Gastroesophageal sphincter (tissue), 4 donors: ENCODE measurements around the gene TPBGL. TPM values are rescaled to one million over a fixed set of nuclear protein-coding genes. Genes with fewer than 3 reads are reported as not detected.

Source experiments
- ATAC-seq: fragments of 150-250 bp; one replicate; pipeline ENCODE4 v1.9.1; 2016; ENCODE audit warnings: mild to moderate bottlenecking, moderate library complexity
- H3K27ac ChIP-seq, 4 donors: fragments of 200-600 bp; sonication (generic) in 3 of 4; 1 replicate in 3 of 4; 2 replicates in 1 of 4; pipeline ENCODE4 v1.5.1; 2016 to 2019
- H3K27me3 ChIP-seq: fragments of 200-600 bp; sonication (generic); one replicate; pipeline ENCODE4 v1.5.1; 2019
- H3K36me3 ChIP-seq, 2 donors: fragments of 200-600 bp; sonication (generic); one replicate each; pipeline ENCODE4 v1.5.1; 2019; ENCODE audit warnings: control low read depth in 1 of 2
- H3K4me1 ChIP-seq, 3 donors: fragments of 200-600 bp; sonication (generic); 1 replicate in 2 of 3; 2 replicates in 1 of 3; pipeline ENCODE4 v1.5.1; 2016 to 2019; ENCODE audit warnings: control low read depth in 2 of 3
- H3K4me3 ChIP-seq, 2 donors: fragments of 200-600 bp; sonication (generic); one replicate each; pipeline ENCODE4 v1.5.1; 2019; ENCODE audit warnings: mild to moderate bottlenecking in 1 of 2, moderate library complexity in 1 of 2
- H3K9me3 ChIP-seq, 3 donors: fragments of 200-600 bp; sonication (generic); one replicate each; pipeline ENCODE4 v1.5.1; 2017 to 2019; ENCODE audit warnings: control low read depth in 2 of 3
- EP300 ChIP-seq: sonication (generic); formaldehyde crosslinking; IDR thresholded peaks from one replicate; pipeline ENCODE4 v1.6.1; 2017; ENCODE audit warnings: antibody characterized with exemption, mild to moderate bottlenecking
- POLR2A ChIP-seq, 2 donors: fragments of 450-650 bp; IDR thresholded peaks; one replicate each; pipeline ENCODE4 v1.6.1; 2017; ENCODE audit warnings: antibody characterized with exemption in 2 of 2, mild to moderate bottlenecking in 2 of 2, moderate library complexity in 1 of 2
- POLR2AphosphoS5 ChIP-seq: sonication (generic); formaldehyde crosslinking; IDR thresholded peaks from one replicate; pipeline ENCODE4 v1.6.1; 2017; ENCODE audit warnings: antibody characterized with exemption
- WGBS, 2 donors: methylation state at CpG; one replicate each; pipeline ENCODE4 v1.1.5; 2018; ENCODE audit warnings: low coverage in 1 of 2; 5-methylcytosine and 5-hydroxymethylcytosine counted together
- total RNA-seq, 4 donors: library from RNA; depleted of rRNA; stranded (reverse); fragments of >200 nt; gene quantifications; one replicate each; pipeline ENCODE4 v1.1.0, GENCODE V29; 2016
- TF ChIP-seq, protein P1 (sequence below), 4 experiments: fragments of 200-600 bp in 2 of 4; fragments of 450-650 bp in 2 of 4; sonication (generic) in 1 of 4; IDR thresholded peaks; one replicate each; pipeline ENCODE4 v1.5.1; 2017 to 2019; ENCODE audit warnings: antibody characterized with exemption in 4 of 4, mild to moderate bottlenecking in 2 of 4, moderate library complexity in 2 of 4

The TPBGL gene
- total RNA-seq, 4 donors from 2014 or later, result 0.13 to 0.31 TPM; not detected in 2

DNA sequence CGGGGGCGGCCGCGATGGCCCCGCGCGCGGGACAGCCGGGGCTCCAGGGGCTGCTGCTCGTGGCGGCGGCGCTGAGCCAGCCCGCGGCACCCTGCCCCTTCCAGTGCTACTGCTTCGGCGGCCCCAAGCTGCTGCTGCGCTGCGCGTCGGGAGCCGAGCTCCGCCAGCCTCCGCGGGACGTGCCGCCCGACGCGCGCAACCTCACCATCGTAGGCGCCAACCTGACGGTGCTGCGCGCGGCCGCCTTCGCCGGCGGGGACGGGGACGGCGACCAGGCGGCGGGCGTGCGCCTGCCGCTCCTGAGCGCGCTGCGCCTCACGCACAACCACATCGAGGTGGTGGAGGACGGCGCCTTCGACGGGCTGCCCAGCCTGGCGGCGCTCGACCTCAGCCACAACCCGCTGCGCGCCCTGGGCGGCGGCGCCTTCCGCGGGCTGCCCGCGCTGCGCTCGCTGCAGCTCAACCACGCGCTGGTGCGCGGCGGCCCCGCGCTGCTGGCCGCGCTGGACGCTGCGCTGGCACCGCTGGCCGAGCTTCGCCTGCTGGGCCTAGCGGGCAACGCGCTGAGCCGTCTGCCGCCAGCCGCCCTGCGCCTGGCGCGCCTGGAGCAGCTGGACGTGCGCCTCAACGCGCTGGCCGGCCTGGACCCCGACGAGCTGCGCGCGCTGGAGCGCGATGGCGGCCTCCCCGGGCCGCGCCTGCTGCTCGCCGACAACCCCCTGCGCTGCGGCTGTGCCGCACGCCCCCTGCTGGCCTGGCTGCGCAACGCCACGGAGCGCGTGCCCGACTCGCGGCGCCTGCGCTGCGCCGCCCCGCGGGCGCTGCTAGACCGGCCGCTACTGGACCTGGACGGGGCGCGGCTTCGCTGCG, 697 bp downstream of the TPBGL start:
- no CpG with 5 or more reads among the region's 140 CpGs for WGBS, 2 donors

GRCh38 chr11:75241906-75242644, 1.5 kb downstream of the TPBGL start:
- TF ChIP-seq POLR2A (IDR thresholded peaks at IDR 0.05), result no peak
- TF ChIP-seq EP300, result no peak
- TF ChIP-seq, protein P1, sequence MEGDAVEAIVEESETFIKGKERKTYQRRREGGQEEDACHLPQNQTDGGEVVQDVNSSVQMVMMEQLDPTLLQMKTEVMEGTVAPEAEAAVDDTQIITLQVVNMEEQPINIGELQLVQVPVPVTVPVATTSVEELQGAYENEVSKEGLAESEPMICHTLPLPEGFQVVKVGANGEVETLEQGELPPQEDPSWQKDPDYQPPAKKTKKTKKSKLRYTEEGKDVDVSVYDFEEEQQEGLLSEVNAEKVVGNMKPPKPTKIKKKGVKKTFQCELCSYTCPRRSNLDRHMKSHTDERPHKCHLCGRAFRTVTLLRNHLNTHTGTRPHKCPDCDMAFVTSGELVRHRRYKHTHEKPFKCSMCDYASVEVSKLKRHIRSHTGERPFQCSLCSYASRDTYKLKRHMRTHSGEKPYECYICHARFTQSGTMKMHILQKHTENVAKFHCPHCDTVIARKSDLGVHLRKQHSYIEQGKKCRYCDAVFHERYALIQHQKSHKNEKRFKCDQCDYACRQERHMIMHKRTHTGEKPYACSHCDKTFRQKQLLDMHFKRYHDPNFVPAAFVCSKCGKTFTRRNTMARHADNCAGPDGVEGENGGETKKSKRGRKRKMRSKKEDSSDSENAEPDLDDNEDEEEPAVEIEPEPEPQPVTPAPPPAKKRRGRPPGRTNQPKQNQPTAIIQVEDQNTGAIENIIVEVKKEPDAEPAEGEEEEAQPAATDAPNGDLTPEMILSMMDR (IDR thresholded peaks at IDR 0.05), result peak in 1 of 4 experiments; percentile 6
- TF ChIP-seq POLR2AphosphoS5, result no peak
- Histone ChIP-seq H3K4me1 (peaks cover 0 to 29% (median 6%) of the 10 kb centered on the region in 3 donors), H3K27ac (no peak overlapping the region), H3K4me3 (peak overlapping the region in 1 of 2 donors; percentile 49), H3K9me3 (no peaks in the 10 kb centered on the region), H3K36me3 (no peaks in the 10 kb centered on the region), H3K27me3 (peaks cover 78% of the 10 kb centered on the region)
- WGBS, 2 donors, result 30 to 38% methylated on average over 2 to 6 of the region's 72 CpGs
- ATAC-seq, result no peak

More for the DNA sequence above, 697 bp downstream of the TPBGL start:
- Histone ChIP-seq H3K4me1 (peaks cover 0 to 29% (median 6%) of the 10 kb centered on the region in 3 donors), H3K4me3 (peak overlapping the region in 1 of 2 donors; percentile 49), H3K36me3 (no peaks in the 10 kb centered on the region), H3K9me3 (no peaks in the 10 kb centered on the region), H3K27ac (no peak overlapping the region), H3K27me3 (peaks cover 81% of the 10 kb centered on the region)
- TF ChIP-seq EP300 (no peak), POLR2A (IDR thresholded peaks at IDR 0.05) (no peak)
- TF ChIP-seq, protein P1 (IDR thresholded peaks at IDR 0.05), result peak in 3 of 4 experiments; percentile 90 to 99 (median 96)
- peak; percentile 91 for ATAC-seq

DNA sequence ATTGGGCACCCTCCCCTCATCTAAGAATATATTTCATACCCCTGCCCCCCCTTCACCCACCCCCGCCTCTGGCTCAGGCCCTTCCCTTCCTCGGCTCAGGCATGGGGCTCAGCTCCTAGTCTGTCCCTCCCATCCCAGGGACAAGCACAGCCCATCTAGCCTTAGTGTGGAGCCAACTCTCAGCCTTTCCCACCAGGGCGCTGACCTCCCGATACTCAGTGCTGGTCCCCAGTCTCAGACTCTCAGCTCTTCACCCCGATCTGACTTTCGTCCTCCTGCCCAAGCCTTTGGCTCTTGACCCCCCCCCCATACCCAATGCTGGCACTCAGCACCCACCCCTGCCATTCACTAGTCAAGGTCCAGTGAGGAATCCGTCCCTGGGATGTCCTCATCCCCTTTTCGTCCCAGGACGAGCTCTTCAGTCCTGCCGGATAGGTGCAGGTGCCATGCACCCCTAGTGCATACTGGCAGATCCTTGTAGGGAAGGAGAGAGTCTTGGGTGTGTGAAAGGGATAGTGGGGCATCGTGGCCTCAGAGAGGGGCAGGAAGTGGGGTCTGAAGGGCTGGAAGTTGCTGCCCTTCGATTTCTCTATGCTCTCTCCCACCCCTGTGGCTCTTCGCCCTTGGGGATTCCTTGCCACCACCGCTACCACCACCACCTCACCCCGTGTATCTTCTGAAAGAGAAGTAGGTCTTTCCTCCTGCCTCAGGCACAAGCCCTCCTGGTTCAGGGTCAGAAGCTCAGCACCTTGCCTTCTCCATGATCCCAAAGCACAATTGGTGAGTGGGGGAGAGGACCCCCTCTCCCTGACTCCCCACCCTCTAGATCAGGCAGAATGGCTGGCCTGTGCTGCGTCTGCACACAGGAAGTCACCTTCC, 2.4 kb downstream of the TPBGL start:
- ATAC-seq, result no peak
- WGBS, 2 donors, result 72% methylated on average over 7 of the region's 16 CpGs; no CpG with 5 or more reads in 1 of the 2 donors
- TF ChIP-seq EP300, result no peak
- no peak for TF ChIP-seq POLR2A (IDR thresholded peaks at IDR 0.05)
- TF ChIP-seq, protein P1 (IDR thresholded peaks at IDR 0.05), result no peak
- TF ChIP-seq POLR2AphosphoS5, result no peak
- H3K4me3 ChIP-seq, result no peak overlapping the region
- H3K36me3 ChIP-seq, result no peaks in the 10 kb centered on the region
- H3K4me1 ChIP-seq, result peaks cover 0 to 29% (median 6%) of the 10 kb centered on the region in 3 donors
- H3K27ac ChIP-seq, result no peak overlapping the region
- no peaks in the 10 kb centered on the region for H3K9me3 ChIP-seq
- peaks cover 72% of the 10 kb centered on the region for H3K27me3 ChIP-seq

DNA sequence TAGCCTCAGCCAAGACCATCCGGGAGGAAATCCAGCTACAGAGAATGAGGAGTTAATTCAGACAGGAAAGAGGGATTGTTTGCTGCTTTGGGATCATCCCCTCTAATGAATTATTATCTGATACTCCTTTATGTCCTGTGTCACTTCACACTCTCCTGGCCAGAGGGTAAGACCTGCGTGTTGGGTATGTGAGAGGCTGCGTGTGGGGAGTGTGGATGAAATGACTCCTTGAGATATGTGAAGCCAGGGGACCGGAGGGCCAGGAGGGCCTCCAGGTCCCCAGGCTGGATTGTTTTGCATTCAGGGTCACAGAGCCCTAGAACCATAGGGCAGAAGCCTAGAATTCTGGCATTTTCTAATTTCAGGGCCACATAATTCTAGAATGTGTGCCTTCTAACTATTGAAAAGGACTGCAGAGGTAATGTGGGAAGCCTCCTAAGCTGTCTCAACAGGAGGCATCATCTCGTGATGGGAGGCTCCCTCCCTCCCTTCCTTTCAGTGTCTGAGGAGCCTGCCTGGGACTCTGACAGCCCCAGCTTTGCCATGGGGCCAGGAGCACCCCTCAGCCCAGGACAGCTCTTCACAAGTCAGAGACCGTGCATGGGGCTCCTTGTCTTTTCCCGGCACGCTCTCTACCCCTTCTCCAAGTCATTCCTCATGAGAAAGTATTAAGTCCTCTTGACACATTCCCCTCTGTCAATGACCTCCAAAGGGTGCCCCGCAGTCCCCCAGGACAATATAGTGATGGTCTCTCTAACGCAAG, 3.7 kb downstream of the TPBGL start:
- 73 to 92% methylated on average over 6 of the region's 10 CpGs for WGBS, 2 donors
- H3K27me3 ChIP-seq, result peaks cover 59% of the 10 kb centered on the region

More for the DNA sequence above, 3.7 kb downstream of the TPBGL start:
- Histone ChIP-seq H3K9me3 (no peaks in the 10 kb centered on the region), H3K4me3 (no peak overlapping the region), H3K27ac (no peak overlapping the region), H3K4me1 (peaks cover 0 to 29% (median 6%) of the 10 kb centered on the region in 3 donors), H3K36me3 (no peaks in the 10 kb centered on the region)
- ATAC-seq, result no peak
- TF ChIP-seq POLR2AphosphoS5 (no peak), EP300 (no peak), POLR2A (IDR thresholded peaks at IDR 0.05) (no peak)
- TF ChIP-seq, protein P1 (IDR thresholded peaks at IDR 0.05), result no peak
